CD14-positive monocyte (primary cell): ENCODE measurements around the gene CYP27A1. TPM values are rescaled to one million over a fixed set of nuclear protein-coding genes. Genes with fewer than 3 reads are reported as not detected.

ENCODE experiments used
- DNase-seq, 3 donors: peaks; one replicate each; pipeline ENCODE4 v3.0.0-alpha.2; 2011 to 2022
- H2AFZ ChIP-seq: 2 replicates; pipeline ENCODE4 v1.6.0; 2012; ENCODE audit warnings: mild to moderate bottlenecking, low read depth, low read length, inconsistent platforms; ENCODE audit not compliant: insufficient read depth, poor library complexity, severe bottlenecking
- H3K27ac ChIP-seq, 2 donors: 1 replicate in 1 of 2; 2 replicates in 1 of 2; pipeline ENCODE4 v1.5.1; 2012 to 2013; ENCODE audit warnings: low read length in 2 of 2, control low read depth in 1 of 2, inconsistent platforms in 1 of 2, low read depth in 1 of 2, mild to moderate bottlenecking in 1 of 2
- H3K27me3 ChIP-seq, 2 donors: one replicate each; pipeline versions ENCODE4 v1.6.0 to v1.6.1; 2011 to 2013; ENCODE audit warnings: low read length in 2 of 2; ENCODE audit not compliant: control insufficient read depth in 2 of 2, insufficient read depth in 2 of 2
- H3K36me3 ChIP-seq, 2 donors: replicated peaks in 1 of 2; 1 replicate in 1 of 2; 2 replicates in 1 of 2; pipeline versions ENCODE4 v1.5.1 to v1.6.1; 2012 to 2013; ENCODE audit warnings: low read length in 2 of 2, control low read depth in 1 of 2, inconsistent platforms in 1 of 2, mild to moderate bottlenecking in 1 of 2; ENCODE audit not compliant: insufficient read depth in 2 of 2, control insufficient read depth in 1 of 2
- H3K4me1 ChIP-seq, 2 donors: 1 replicate in 1 of 2; 2 replicates in 1 of 2; pipeline versions ENCODE4 v1.5.1 to v1.6.1; 2012 to 2013; ENCODE audit warnings: low read length in 2 of 2, control low read depth in 1 of 2, inconsistent platforms in 1 of 2, mild to moderate bottlenecking in 1 of 2, moderate library complexity in 1 of 2; ENCODE audit not compliant: insufficient read depth in 2 of 2, control insufficient read depth in 1 of 2
- H3K4me2 ChIP-seq: replicated peaks from 2 replicates; pipeline ENCODE3; 2012; ENCODE audit warnings: low read length, moderate library complexity, mild to moderate bottlenecking; ENCODE audit not compliant: poor library complexity, severe bottlenecking; ENCODE audit errors: extremely low read depth
- H3K4me3 ChIP-seq, 3 experiments: fragments of 200-600 bp in 1 of 3; sonication (generic) in 1 of 3; replicated peaks in 1 of 3; 1 replicate in 2 of 3; 2 replicates in 1 of 3; pipeline ENCODE4 v1.5.1; 2011 to 2013; ENCODE audit warnings: low read length in 3 of 3, mild to moderate bottlenecking in 3 of 3, control low read depth in 2 of 3, low read depth in 2 of 3, inconsistent platforms in 1 of 3, moderate library complexity in 1 of 3
- H3K79me2 ChIP-seq: 2 replicates; pipeline ENCODE4 v1.6.0; 2012; ENCODE audit warnings: mild to moderate bottlenecking, control low read depth, inconsistent platforms, low read length, moderate library complexity; ENCODE audit not compliant: insufficient read depth
- H3K9ac ChIP-seq: 2 replicates; pipeline ENCODE4 v1.6.0; 2017; ENCODE audit warnings: low read length, mild to moderate bottlenecking; ENCODE audit not compliant: insufficient read depth, poor library complexity, severe bottlenecking
- H3K9me3 ChIP-seq, 2 donors: replicated peaks in 1 of 2; 1 replicate in 1 of 2; 2 replicates in 1 of 2; pipeline versions ENCODE4 v1.5.1 to v1.6.1; 2012 to 2013; ENCODE audit warnings: low read length in 2 of 2, control low read depth in 1 of 2; ENCODE audit not compliant: control insufficient read depth in 1 of 2, insufficient read depth in 1 of 2
- H4K20me1 ChIP-seq: 2 replicates; pipeline ENCODE4 v1.6.0; 2012; ENCODE audit warnings: mild to moderate bottlenecking, low read length, control low read depth, moderate library complexity; ENCODE audit not compliant: insufficient read depth
- H3K27ac Mint-ChIP-seq, 7 donors: one replicate each; pipeline ENCODE4 v1.8.0; 2020; ENCODE audit warnings: mild to moderate bottlenecking in 7 of 7, mixed read lengths in 7 of 7, moderate library complexity in 6 of 7, inconsistent platforms in 2 of 7
- H3K27me3 Mint-ChIP-seq, 3 donors: one replicate each; pipeline ENCODE4 v1.8.0; 2021 to 2022; ENCODE audit warnings: low read depth in 3 of 3, mild to moderate bottlenecking in 3 of 3, mixed read lengths in 3 of 3, moderate library complexity in 3 of 3, inconsistent platforms in 1 of 3
- H3K36me3 Mint-ChIP-seq, 2 donors: one replicate each; pipeline ENCODE4 v1.8.0; 2020; ENCODE audit warnings: mixed read lengths in 2 of 2, inconsistent platforms in 1 of 2, mild to moderate bottlenecking in 1 of 2
- H3K4me1 Mint-ChIP-seq: one replicate; pipeline ENCODE4 v1.8.0; 2020; ENCODE audit warnings: mild to moderate bottlenecking, mixed read lengths
- H3K4me3 Mint-ChIP-seq, 2 donors: one replicate each; pipeline ENCODE4 v1.8.0; 2020; ENCODE audit warnings: mild to moderate bottlenecking in 2 of 2, mixed read lengths in 2 of 2, moderate library complexity in 1 of 2
- H3K9me3 Mint-ChIP-seq, 7 donors: one replicate each; pipeline ENCODE4 v1.8.0; 2020 to 2022; ENCODE audit warnings: mixed read lengths in 7 of 7, mild to moderate bottlenecking in 6 of 7, moderate library complexity in 6 of 7, inconsistent platforms in 2 of 7
- CTCF ChIP-seq: fragments of 200-600 bp; IDR thresholded peaks from one replicate; pipeline ENCODE4 v1.8.0; 2022; ENCODE audit warnings: antibody characterized with exemption, mild to moderate bottlenecking
- WGBS: methylation state at CpG from one replicate; pipeline ENCODE4 v1.1.5; 2013; ENCODE audit warnings: missing lambda C conversion rate; ENCODE audit not compliant: insufficient coverage; 5-methylcytosine and 5-hydroxymethylcytosine counted together
- intact Hi-C, 2 donors: fragments of 100-400 bp; cut with micrococcal nuclease; formaldehyde crosslinking; loops; one replicate each; pipeline versions ENCODE4 v1.15.0 to v1.15.1; 2023
- polyA plus RNA-seq, 3 donors: library from polyadenylated mRNA; depleted of rRNA in 1 of 3; unstranded in 2 of 3; stranded (reverse) in 1 of 3; fragments of 300-500 nt in 2 of 3; fragments of >200 nt in 1 of 3; fragmentation: Illumina TruSeq in 2 of 3; gene quantifications; 1 replicate in 2 of 3; 2 replicates in 1 of 3; pipeline ENCODE4 v1.2.3, GENCODE V29; 2012 to 2021

CYP27A1 gene
- polyA plus RNA-seq, 3 donors = 151 to 218 (median 214) TPM

DNA sequence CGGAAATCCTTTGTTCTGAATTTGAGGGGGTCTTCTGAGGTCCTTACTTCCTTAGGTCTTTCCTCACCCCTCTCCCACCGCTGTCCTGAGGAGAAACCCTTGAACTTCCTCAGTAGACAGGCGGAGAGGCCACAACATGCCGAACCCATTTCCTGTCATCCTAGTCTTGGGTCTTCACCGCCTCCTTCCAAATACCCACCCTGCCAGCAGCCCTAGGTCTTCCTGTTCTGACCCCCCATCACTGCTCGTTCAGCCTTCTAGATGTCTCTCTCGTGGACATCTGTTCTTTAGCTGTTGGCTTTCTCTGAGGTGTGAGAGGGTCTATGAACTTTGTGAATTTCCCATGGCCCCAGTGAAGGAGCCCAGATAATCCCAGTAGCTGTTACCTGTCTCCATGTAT lies 27.2 kb upstream of the CYP27A1 start:
- Histone ChIP-seq H4K20me1 (no peaks in the 10 kb centered on the region), H2AFZ (no peak overlapping the region), H3K4me3 (no peak overlapping the region), H3K9ac (no peak overlapping the region), H3K27me3 (no peaks in the 10 kb centered on the region), H3K9me3 (no peaks in the 10 kb centered on the region), H3K36me3 (peaks cover 56 to 87% of the 10 kb centered on the region in 2 donors), H3K79me2 (no peaks in the 10 kb centered on the region), H3K4me2 (no peak overlapping the region), H3K27ac (peak overlapping the region in 1 of 2 donors; percentile 24), H3K4me1 (peaks cover 17 to 26% of the 10 kb centered on the region in 2 donors)
- Mint-ChIP-seq H3K27me3 (peaks cover 0 to 4% (median 0%) of the 10 kb centered on the region in 3 donors), H3K4me1 (peaks cover 30% of the 10 kb centered on the region), H3K27ac (peak overlapping the region in 4 of 7 donors; percentile 52 to 85 (median 70)), H3K9me3 (peaks cover 0 to 3% (median 0%) of the 10 kb centered on the region in 7 donors), H3K4me3 (peak overlapping the region in 1 of 2 donors; percentile 13), H3K36me3 (peaks cover 79 to 82% of the 10 kb centered on the region in 2 donors)
- no peak for DNase-seq
- intact Hi-C loops = no loop called here
- WGBS = 7% methylated on average over 3 of the region's 7 CpGs
- TF ChIP-seq CTCF = no peak

DNA sequence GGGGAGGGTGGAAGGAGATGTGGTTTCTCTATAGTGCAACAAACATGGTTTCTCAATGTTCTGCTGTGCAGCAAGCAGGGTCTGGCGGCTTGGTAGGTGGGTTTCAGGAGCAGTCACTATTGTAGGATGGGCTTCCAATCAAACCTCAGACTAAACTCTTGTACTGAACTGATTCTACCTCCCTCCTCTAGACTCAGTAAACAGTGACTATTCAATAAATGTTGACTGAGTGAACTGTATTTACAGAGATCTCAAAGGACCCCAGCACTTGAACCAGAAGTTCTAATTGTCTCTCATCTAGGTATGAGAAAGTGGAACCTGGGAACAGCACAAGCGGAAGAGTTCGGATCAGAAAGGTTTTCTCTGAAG lies 26.8 kb upstream of the CYP27A1 start:
- DNase-seq = no peak
- H4K20me1 ChIP-seq = no peaks in the 10 kb centered on the region
- no peak for TF ChIP-seq CTCF
- intact Hi-C loops = no loop called here
- peak overlapping the region in 1 of 2 donors; percentile 24 for H3K27ac ChIP-seq
- no peak overlapping the region for H2AFZ ChIP-seq
- no peak overlapping the region for H3K4me2 ChIP-seq
- Mint-ChIP-seq H3K27me3 (peaks cover 0 to 3% (median 0%) of the 10 kb centered on the region in 3 donors), H3K9me3 (peaks cover 0 to 3% (median 0%) of the 10 kb centered on the region in 7 donors), H3K4me1 (peaks cover 29% of the 10 kb centered on the region), H3K4me3 (no peak overlapping the region), H3K36me3 (peaks cover 75 to 78% of the 10 kb centered on the region in 2 donors), H3K27ac (peak overlapping the region in 4 of 7 donors; percentile 52 to 85 (median 62))
- no peak overlapping the region for H3K9ac ChIP-seq
- H3K4me3 ChIP-seq = no peak overlapping the region
- peaks cover 17 to 22% of the 10 kb centered on the region in 2 donors for H3K4me1 ChIP-seq
- no peaks in the 10 kb centered on the region for H3K9me3 ChIP-seq
- WGBS = 100% methylated on average over 2 of the region's 3 CpGs
- no peaks in the 10 kb centered on the region for H3K27me3 ChIP-seq
- no peaks in the 10 kb centered on the region for H3K79me2 ChIP-seq
- peaks cover 52 to 83% of the 10 kb centered on the region in 2 donors for H3K36me3 ChIP-seq
